ENCODE measurements around the gene RBCK1.

RBCK1 gene

GRCh38 chr20:399182-399707 lies 8.9 kb upstream of the RBCK1 start:
- DNase-seq (ENCODE audit: low read depth in 2 of 2), result no peak

GRCh38 chr20:400128-400453 lies 8.0 kb upstream of the RBCK1 start:
- no peak for DNase-seq (ENCODE audit: low read depth in 2 of 2)

- no peak for DNase-seq (ENCODE audit: low read depth in 2 of 2)
Observed at GRCh38 chr20:400454-401275, 7.4 kb upstream of the RBCK1 start.

GRCh38 chr20:401682-402495 lies 6.2 kb upstream of the RBCK1 start:
- DNase-seq (ENCODE audit: low read depth in 2 of 2), result no peak

GRCh38 chr20:402496-402885 lies 5.6 kb upstream of the RBCK1 start:
- no peak for DNase-seq (ENCODE audit: low read depth in 2 of 2)

- no peak for DNase-seq (ENCODE audit: low read depth in 2 of 2)
Observed at GRCh38 chr20:402898-403581, 5.1 kb upstream of the RBCK1 start.

- no peak for DNase-seq (ENCODE audit: low read depth in 2 of 2)
Observed at GRCh38 chr20:403582-403957, 4.5 kb upstream of the RBCK1 start.

DNA sequence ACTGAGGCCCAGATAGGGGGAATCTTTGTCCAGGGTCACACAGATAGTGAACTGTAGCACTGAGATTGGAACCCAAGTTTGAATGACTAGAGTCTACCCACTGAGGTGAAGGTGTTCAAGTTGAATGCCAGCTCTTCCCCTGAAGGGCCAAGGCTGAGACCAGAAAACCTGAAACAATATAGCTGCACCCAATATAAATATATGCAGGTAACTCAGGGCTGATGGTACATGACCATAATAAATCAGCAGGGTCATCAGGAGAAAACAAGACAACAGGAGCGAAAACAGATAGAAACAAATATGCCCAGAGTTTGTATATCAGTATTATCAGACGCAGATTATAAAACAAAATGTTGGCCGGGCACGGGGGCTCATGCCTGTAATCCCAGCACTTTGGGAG lies 4.0 kb upstream of the RBCK1 start:
- DNase-seq (ENCODE audit: low read depth in 2 of 2), result no peak

DNA sequence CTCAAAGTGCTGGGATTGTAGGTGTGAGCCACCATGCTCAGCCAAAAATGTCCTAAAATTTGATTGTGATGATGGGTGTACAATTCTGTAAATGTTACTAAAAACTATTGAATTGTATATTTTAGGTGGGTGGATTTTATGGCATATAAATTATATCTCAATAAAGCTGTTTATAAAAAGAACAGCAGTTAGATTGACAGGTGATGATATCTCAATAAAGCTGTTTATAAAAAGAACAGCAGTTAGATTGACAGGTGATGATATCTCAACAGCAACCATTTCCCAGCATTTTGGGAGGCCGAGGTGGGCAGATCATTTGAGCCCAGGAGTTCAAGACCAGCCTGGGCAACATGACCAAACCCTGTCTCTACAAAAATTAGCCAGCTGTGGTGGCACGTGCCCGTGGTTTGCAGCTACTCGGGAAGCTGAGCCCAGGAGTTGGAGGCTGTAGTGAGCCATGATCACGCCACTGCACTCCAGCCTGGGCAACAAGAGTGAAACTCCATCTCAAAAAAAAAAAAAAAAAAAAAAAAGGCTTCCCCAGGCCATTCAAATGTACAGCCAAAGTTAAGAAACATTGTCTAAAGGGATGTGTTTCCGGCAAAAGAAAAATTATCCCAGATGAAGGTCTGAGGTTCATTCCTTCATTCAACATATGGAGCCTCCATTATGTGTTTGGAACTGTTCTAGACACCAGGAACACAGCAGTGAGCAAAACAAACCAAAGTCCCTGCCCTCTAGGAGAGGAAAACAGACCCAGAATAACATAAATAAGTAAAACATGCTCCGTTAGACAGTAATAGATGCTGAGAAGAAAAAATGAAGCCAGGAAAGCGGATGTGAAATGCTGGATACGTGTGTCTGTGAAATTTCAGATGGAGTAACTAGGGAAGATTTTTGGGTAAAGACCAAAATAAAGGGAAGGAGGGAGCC lies 1.6 kb upstream of the RBCK1 start:
- DNase-seq (ENCODE audit: low read depth in 2 of 2), result no peak

DNA sequence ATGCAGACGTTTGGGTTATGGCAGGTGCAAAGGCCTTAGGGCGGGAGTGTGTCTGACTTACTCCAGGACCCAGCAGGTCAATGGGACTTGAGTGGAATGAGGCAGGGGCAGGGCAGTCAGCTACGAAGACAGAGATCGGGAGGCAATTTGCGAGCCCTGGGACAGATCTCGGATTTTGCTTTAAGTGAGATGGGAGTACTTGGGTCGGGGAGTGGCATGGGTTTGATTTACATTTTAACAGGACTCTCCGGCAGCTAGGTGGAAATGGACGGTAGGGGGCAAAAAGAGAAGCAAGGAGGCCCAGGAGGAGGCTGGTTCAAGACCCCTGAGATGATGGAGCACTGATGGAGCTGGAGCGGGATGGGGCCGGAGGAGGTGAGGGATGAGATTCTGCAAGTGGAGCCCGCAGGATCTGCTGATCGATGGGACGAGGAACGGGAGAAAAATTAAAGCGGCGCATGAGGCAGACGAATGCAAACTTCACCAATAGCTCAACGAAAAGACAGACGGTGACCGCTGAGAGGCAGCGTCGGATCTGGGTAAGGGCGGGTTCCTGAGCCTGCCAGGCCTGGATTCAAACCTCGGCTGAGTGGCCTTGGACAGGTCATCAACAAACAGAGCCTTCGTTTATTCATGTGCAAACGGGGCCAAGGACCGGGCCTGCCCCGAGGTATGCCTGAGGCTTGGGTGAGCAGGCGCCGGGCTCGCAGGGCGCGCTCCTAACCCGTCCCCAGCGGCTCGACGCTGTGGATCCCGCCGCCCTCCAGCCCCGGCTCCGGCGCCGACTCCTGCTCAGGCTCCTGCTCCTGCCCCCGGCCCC lies 756 bp upstream of the RBCK1 start:
- peak; percentile 19 to 41 for DNase-seq (ENCODE audit: low read depth in 2 of 2)

GRCh38 chr20:408843-409696 lies 971 bp downstream of the RBCK1 start:
- no peak for DNase-seq (ENCODE audit: low read depth in 2 of 2)

DNA sequence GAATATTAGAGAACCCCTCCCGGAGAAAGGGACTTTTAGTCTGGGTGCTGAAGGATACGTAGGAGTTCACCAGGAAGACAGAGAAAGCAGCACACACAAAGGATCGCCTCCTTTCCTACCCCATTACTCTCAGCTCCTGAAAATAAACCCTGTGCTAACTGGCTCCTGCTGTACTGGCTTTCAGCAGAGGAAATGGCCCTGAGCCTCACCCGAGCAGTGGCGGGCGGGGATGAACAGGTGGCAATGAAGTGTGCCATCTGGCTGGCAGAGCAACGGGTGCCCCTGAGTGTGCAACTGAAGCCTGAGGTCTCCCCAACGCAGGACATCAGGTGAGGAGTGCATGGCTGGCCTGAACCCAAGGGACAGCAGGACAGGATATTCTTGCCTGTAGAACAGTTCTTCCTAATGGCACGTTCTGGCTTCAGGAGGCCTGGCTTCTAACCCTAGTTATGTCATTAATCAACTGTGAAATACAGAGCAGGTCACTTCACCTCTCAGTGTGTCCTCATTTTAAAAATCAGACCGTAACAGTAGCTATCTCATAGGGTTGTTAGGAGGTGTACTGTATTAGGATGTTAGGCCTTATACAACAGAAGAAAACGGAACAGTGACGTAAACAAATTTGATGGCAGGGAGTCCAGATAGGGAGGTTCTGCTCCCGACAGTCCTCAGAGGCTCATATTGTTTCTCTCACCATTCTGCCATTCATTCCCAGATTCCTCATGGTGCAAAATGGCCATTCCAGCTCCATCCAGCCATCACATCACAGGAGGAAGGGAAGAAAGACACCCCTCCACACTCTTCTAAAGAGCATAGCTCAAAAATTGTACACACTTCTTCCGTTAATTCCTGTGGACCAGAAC lies 1.8 kb downstream of the RBCK1 start:
- DNase-seq (ENCODE audit: low read depth in 2 of 2), result no peak

DNA sequence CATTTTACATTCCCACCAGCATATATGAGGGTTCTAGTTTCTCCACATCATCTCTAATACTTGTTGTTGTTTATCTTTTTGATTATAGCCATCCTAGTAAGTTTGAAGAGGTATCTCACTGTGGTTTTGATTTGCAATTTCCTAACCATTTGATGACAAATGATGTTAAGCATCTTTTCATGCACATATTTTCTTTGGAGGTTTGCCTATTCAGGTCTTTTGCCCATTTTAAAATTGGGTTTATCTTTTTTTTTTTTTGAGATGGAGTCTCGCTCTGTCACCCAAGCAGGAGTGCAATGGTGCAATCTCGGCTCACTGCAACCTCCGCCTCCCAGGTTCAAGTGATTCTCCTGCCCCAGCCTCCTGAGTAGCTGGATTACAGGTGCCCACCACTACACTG lies 4.0 kb downstream of the RBCK1 start:
- no peak for DNase-seq (ENCODE audit: low read depth in 2 of 2)

DNA sequence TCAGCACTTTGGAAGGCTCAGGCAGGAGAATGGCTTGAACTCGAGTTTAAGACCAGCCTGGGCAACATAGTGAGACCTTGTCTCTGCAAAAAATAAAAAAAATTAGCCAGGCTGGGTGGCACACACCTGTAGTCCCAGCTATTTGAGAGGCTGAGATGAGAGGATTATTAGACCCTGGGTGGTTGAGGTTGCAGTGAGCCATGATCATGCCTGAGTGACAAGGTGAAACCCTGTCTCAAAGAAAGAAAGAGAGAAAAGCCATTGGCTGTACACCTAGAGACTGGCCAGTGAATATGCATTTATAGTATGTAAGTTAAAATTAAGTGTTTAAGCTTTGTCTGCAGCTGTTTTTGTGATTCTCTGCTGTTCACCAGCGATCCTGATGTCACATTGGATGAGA lies 6.1 kb downstream of the RBCK1 start:
- DNase-seq (ENCODE audit: low read depth in 2 of 2), result no peak

- DNase-seq (ENCODE audit: low read depth in 2 of 2), result no peak
Observed at GRCh38 chr20:415820-416322, 7.8 kb downstream of the RBCK1 start.

DNA sequence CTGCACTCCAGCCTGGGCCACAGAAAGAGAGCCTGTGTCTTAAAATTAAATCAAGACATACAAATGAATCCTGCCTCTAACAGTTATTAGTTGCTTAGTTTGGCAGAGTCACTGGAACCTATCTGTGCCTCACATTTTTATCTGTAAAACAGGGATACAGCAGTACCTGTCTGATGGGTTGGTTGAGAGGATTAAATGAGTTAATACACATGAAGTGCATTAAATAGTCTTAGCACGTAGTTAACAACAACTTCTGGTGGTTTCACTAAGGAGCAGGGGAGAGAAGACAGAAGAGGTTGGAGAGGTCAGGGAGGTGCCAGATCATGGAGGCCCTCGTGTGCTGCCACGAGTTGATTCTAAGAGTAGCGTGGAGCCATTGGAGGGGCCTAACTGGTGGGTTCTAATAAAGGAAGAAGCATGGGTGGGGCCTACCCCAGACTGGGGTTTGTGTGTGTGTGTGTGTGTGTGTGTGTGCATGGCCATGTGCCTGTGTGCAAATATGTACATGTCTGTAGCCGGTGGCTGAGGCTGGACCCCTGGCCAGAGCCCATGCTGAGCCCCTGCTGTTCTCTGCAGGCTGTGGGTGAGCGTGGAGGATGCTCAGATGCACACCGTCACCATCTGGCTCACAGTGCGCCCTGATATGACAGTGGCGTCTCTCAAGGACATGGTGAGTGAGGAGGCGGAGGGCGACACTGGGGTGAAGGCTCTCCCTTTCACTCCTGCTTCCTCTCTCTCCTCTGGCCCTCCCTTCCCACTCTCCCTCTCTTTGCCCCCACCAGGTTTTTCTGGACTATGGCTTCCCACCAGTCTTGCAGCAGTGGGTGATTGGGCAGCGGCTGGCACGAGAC lies 9.1 kb downstream of the RBCK1 start:
- DNase-seq (ENCODE audit: low read depth in 2 of 2), result no peak

GRCh38 chr20:417801-418342 lies 9.8 kb downstream of the RBCK1 start:
- DNase-seq (ENCODE audit: low read depth in 2 of 2), result no peak
